Measurements from ENCODE around the gene NCOA7.

NCOA7 gene

DNA sequence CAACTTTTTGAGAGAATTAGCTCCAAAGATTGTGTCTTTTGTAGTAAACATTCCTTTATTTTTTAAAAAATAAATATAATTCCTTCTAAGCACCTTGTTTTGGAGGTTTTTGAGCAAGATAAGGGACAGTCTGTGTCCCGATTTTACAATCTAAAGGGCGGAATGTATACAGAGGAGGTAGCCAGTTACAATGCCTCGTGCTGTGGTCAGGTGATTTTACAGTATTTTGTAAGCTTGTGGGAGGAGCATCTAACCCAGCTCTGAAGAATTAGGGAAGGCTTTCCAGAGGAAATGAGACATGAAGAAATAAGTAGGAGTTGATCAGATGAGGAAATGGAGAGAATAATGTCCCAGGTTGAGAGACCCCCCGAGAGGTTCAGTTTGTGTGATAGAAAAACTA, 167.1 kb downstream of the NCOA7 start:
- H3K4me3 ChIP-seq (replicated peaks; ENCODE audit: low read depth, low read length) = no peak overlapping the region; the same call in 1 of the 2 replicates
- TF ChIP-seq, protein P1, sequence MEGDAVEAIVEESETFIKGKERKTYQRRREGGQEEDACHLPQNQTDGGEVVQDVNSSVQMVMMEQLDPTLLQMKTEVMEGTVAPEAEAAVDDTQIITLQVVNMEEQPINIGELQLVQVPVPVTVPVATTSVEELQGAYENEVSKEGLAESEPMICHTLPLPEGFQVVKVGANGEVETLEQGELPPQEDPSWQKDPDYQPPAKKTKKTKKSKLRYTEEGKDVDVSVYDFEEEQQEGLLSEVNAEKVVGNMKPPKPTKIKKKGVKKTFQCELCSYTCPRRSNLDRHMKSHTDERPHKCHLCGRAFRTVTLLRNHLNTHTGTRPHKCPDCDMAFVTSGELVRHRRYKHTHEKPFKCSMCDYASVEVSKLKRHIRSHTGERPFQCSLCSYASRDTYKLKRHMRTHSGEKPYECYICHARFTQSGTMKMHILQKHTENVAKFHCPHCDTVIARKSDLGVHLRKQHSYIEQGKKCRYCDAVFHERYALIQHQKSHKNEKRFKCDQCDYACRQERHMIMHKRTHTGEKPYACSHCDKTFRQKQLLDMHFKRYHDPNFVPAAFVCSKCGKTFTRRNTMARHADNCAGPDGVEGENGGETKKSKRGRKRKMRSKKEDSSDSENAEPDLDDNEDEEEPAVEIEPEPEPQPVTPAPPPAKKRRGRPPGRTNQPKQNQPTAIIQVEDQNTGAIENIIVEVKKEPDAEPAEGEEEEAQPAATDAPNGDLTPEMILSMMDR (IDR thresholded peaks at IDR 0.05; ENCODE audit: insufficient read depth, low read length, poor library complexity, severe bottlenecking) = no peak
- no peak for DNase-seq (ENCODE audit: extremely low read depth, insufficient read length)
- H3K36me3 ChIP-seq (ENCODE audit: control insufficient read depth, insufficient read depth, low read length) = no peaks in the 10 kb centered on the region; the same call in 1 of the 2 replicates
- no peaks in the 10 kb centered on the region for H3K27me3 ChIP-seq (replicated peaks; ENCODE audit: control insufficient read depth, insufficient read depth, low read length)

DNA sequence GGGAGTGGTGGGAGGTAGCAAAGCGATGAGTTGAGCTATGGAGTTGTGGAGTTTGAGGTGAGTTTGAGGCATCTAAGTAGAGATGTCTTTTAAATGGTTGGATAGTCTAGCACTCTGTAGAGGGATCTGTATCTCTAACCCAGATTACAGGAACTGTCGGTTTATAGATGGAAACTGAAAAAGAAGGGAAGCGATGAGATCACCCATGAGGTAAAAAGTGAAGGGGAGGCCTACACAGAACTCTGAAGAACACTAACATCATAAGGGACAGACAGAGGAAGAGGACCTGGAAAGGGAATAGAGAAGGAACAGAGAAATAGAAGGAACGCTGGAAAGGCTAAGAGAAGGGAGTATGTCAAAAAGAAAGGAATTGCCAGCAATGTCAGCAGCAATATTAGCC, 168.3 kb downstream of the NCOA7 start:
- TF ChIP-seq, protein P1 (IDR thresholded peaks at IDR 0.05; ENCODE audit: insufficient read depth, low read length, poor library complexity, severe bottlenecking) = no peak
- DNase-seq (ENCODE audit: extremely low read depth, insufficient read length) = no peak
- Histone ChIP-seq H3K4me3 (replicated peaks; ENCODE audit: low read depth, low read length) (no peak overlapping the region), H3K27me3 (replicated peaks; ENCODE audit: control insufficient read depth, insufficient read depth, low read length) (no peaks in the 10 kb centered on the region), H3K36me3 (ENCODE audit: control insufficient read depth, insufficient read depth, low read length) (no peaks in the 10 kb centered on the region; the same call in 1 of the 2 replicates)

DNA sequence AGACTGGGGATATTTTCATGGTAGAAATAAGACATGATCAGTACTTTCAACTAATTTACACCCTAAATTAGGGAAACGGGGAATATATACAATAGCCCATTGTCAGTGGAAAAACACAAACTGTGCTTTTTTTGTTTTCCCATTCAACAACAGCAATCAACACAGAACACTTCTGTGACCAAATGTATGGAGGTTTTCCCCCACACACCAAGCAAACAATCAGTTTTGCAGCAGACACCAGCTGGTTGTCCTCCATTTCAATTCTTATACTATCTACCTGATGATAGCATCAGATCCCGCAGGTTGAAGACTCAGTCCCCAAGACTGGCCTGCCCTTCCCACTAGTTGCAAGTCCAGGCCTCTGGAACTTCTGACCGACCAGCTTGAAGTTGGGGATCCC, 170.4 kb downstream of the NCOA7 start:
- TF ChIP-seq, protein P1 (IDR thresholded peaks at IDR 0.05; ENCODE audit: insufficient read depth, low read length, poor library complexity, severe bottlenecking) = no peak
- Histone ChIP-seq H3K36me3 (ENCODE audit: control insufficient read depth, insufficient read depth, low read length) (no peaks in the 10 kb centered on the region; the same call in 1 of the 2 replicates), H3K4me3 (replicated peaks; ENCODE audit: low read depth, low read length) (no peak overlapping the region), H3K27me3 (replicated peaks; ENCODE audit: control insufficient read depth, insufficient read depth, low read length) (no peaks in the 10 kb centered on the region)
- DNase-seq (ENCODE audit: extremely low read depth, insufficient read length) = no peak

DNA sequence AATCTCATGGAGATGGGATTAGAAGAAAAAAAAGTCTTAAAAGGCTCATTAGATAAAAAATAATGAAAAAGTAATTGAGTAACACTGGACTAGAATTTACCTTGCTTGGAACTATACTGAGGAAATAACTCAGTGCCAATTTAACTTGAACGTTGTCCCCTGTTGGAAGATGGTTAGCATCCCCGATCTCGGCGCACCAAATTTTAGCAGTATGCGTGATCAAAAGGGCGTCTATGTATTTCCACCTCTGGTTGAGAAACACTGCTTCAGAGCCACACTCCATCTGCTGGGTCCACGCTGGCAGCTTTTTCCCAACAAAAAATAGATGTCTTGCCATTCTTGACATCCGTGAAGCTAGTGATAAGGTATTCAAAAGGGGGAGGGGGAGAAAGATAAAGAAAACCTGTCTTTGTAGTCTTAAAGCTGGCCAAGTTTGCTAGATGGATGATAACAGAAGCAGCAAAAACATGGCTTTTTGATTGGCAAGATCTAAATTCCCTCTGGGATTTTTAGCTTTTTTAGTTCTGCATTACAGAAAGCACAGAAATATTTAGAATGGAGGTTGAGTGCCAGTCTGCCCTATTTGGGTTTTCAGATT, 172.2 kb downstream of the NCOA7 start:
- Histone ChIP-seq H3K4me3 (replicated peaks; ENCODE audit: low read depth, low read length) (no peak overlapping the region), H3K36me3 (ENCODE audit: control insufficient read depth, insufficient read depth, low read length) (no peaks in the 10 kb centered on the region; the same call in 1 of the 2 replicates), H3K27me3 (replicated peaks; ENCODE audit: control insufficient read depth, insufficient read depth, low read length) (no peaks in the 10 kb centered on the region)
- TF ChIP-seq, protein P1 (IDR thresholded peaks at IDR 0.05; ENCODE audit: insufficient read depth, low read length, poor library complexity, severe bottlenecking) = no peak
- DNase-seq (ENCODE audit: extremely low read depth, insufficient read length) = no peak

DNA sequence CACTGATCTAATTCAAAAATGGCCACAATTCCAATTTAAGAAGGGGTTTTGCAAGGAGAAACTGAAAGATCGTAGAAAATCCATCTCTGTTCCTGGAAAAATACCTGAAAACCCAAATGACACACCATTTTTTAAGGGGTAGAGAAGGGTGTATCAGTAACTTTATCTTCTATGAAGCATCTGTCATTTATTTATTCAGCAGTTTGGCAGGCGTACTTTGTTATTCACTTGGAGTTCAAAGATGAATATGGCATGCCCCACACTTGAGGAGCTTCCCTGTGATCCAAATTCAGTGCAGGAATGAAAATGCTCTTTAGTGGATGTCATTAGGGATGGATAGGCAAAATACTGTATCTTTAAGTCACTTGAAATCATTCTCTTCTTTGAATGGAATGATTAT, 173.1 kb downstream of the NCOA7 start:
- TF ChIP-seq, protein P1 (IDR thresholded peaks at IDR 0.05; ENCODE audit: insufficient read depth, low read length, poor library complexity, severe bottlenecking) = no peak
- H3K36me3 ChIP-seq (ENCODE audit: control insufficient read depth, insufficient read depth, low read length) = no peaks in the 10 kb centered on the region; the same call in 1 of the 2 replicates
- H3K27me3 ChIP-seq (replicated peaks; ENCODE audit: control insufficient read depth, insufficient read depth, low read length) = no peaks in the 10 kb centered on the region
- H3K4me3 ChIP-seq (replicated peaks; ENCODE audit: low read depth, low read length) = no peak overlapping the region
- no peak for DNase-seq (ENCODE audit: extremely low read depth, insufficient read length)

DNA sequence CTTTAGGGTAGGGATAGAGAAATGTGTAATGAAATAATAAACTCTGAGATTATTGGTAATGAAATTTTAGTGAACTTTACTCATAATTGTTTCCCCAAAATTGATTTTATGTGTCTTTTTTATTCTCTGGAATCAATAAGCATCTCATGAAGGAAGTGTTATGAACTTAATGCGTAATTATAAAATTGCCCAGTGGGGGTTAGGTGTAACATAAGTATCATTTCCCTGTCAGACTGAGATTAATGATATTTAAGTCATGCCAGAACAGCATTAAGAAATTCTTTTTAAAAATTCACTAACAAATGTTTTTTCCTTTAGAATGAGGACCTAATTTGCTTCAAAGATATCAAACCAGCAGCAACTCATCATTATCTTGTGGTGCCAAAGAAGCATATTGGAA, 175.8 kb downstream of the NCOA7 start:
- H3K36me3 ChIP-seq (ENCODE audit: control insufficient read depth, insufficient read depth, low read length) = no peaks in the 10 kb centered on the region
- H3K4me3 ChIP-seq (replicated peaks; ENCODE audit: low read depth, low read length) = no peak overlapping the region
- no peaks in the 10 kb centered on the region for H3K27me3 ChIP-seq (replicated peaks; ENCODE audit: control insufficient read depth, insufficient read depth, low read length)
- DNase-seq (ENCODE audit: extremely low read depth, insufficient read length) = no peak
- TF ChIP-seq, protein P1 (IDR thresholded peaks at IDR 0.05; ENCODE audit: insufficient read depth, low read length, poor library complexity, severe bottlenecking) = no peak
